ENCODE results near the gene LENG9. TPM values are rescaled to one million over a fixed set of nuclear protein-coding genes. Genes with fewer than 3 reads are reported as not detected.
A peak's percentile ranks its signal among the peaks of the same experiment; 100 is the strongest.

LENG9 gene
- total RNA-seq, 1 donor from 2014 or later, result 0.75 TPM

DNA sequence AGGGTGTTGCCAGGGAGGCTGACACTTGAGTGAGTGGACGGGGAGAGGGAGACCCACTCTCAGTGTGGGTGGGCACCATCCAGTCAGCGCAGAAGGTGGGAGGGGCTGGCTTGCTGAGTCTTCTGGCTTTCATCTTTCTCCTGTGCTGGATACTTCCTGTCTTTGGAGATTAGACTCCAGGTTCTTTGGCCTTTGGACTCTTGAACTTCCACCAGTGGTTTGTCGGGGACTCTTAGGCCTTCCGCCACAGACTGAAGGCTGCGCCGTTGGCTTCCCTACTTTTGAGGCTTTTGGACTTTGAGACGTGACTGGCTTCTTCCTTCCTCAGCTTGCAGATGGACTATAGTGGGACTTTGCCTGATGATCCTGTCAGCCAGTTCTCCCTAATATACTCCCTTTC, 18.8 kb downstream of the LENG9 start:
- H3K4me3 ChIP-seq (ENCODE audit: low read depth, low read length), result no peak overlapping the region
- no peak for DNase-seq (ENCODE audit: low read depth)
- TF ChIP-seq, protein P1, sequence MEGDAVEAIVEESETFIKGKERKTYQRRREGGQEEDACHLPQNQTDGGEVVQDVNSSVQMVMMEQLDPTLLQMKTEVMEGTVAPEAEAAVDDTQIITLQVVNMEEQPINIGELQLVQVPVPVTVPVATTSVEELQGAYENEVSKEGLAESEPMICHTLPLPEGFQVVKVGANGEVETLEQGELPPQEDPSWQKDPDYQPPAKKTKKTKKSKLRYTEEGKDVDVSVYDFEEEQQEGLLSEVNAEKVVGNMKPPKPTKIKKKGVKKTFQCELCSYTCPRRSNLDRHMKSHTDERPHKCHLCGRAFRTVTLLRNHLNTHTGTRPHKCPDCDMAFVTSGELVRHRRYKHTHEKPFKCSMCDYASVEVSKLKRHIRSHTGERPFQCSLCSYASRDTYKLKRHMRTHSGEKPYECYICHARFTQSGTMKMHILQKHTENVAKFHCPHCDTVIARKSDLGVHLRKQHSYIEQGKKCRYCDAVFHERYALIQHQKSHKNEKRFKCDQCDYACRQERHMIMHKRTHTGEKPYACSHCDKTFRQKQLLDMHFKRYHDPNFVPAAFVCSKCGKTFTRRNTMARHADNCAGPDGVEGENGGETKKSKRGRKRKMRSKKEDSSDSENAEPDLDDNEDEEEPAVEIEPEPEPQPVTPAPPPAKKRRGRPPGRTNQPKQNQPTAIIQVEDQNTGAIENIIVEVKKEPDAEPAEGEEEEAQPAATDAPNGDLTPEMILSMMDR (IDR thresholded peaks at IDR 0.05; ENCODE audit: insufficient read depth, low read length, poor library complexity, severe bottlenecking), result no peak
- H3K27me3 ChIP-seq (ENCODE audit: control insufficient read depth, insufficient read depth, low read length), result no peaks in the 10 kb centered on the region
- H3K36me3 ChIP-seq (ENCODE audit: control insufficient read depth, insufficient read depth, low read length), result peaks cover 1% of the 10 kb centered on the region

DNA sequence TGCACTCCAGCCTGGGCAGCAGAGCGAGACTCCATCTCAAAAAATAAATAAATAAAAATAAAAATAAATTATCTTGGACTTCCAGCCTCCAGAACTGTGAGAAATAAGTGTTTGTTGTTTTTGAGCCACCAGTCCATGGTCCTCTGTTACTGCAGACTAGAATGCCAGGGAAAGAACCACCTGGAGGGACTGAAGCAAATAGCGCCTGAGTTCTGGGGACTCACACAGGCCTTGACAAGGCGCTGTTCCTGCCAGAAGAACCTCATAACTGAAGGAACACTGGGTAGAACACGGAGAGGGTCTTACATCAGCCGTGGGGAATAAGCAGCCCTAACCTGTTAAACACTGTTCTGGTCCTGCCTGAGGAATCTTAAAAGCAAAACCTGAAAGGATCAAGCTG, 22.9 kb downstream of the LENG9 start:
- H3K27me3 ChIP-seq (ENCODE audit: control insufficient read depth, insufficient read depth, low read length), result no peaks in the 10 kb centered on the region
- TF ChIP-seq, protein P1 (IDR thresholded peaks at IDR 0.05; ENCODE audit: insufficient read depth, low read length, poor library complexity, severe bottlenecking), result no peak
- no peak overlapping the region for H3K4me3 ChIP-seq (ENCODE audit: low read depth, low read length)
- H3K36me3 ChIP-seq (ENCODE audit: control insufficient read depth, insufficient read depth, low read length), result no peaks in the 10 kb centered on the region
- DNase-seq (ENCODE audit: low read depth), result no peak

DNA sequence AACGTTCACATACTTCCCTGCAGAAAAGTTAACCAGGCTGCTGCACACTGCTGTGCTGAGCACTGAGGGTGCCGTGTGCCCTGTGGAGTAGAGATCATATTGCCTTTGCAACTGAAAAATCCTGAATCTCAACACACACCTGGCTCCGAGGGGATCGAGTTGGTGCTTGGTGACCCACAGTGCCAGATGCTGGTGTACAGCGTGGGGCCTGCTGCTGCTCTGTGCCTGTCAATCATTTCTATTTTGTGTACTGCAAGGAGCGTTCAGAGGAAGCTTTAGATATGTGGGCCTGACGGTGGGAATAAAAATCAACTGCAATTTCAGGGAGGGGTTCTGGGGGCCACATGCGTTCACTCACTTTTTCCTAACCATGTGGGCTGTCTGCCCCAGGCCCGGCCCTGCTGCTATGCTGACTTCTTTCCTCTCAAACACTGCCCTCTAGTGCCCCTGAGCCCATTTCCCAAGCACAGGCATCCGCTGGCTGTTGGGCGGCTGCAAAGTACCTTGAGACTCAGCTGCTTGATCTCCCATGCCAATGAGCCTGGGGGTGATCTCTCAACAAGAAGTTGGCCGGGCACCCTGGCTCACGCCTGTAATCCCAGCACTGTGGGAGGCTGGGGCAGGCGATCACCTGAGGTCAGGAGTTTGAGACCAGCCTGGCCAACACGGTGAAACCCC, 24.3 kb downstream of the LENG9 start:
- no peak for DNase-seq (ENCODE audit: low read depth)
- TF ChIP-seq, protein P1 (IDR thresholded peaks at IDR 0.05; ENCODE audit: insufficient read depth, low read length, poor library complexity, severe bottlenecking), result peak; percentile 63
- no peaks in the 10 kb centered on the region for H3K36me3 ChIP-seq (ENCODE audit: control insufficient read depth, insufficient read depth, low read length)
- no peak overlapping the region for H3K4me3 ChIP-seq (ENCODE audit: low read depth, low read length)
- H3K27me3 ChIP-seq (ENCODE audit: control insufficient read depth, insufficient read depth, low read length), result no peaks in the 10 kb centered on the region

DNA sequence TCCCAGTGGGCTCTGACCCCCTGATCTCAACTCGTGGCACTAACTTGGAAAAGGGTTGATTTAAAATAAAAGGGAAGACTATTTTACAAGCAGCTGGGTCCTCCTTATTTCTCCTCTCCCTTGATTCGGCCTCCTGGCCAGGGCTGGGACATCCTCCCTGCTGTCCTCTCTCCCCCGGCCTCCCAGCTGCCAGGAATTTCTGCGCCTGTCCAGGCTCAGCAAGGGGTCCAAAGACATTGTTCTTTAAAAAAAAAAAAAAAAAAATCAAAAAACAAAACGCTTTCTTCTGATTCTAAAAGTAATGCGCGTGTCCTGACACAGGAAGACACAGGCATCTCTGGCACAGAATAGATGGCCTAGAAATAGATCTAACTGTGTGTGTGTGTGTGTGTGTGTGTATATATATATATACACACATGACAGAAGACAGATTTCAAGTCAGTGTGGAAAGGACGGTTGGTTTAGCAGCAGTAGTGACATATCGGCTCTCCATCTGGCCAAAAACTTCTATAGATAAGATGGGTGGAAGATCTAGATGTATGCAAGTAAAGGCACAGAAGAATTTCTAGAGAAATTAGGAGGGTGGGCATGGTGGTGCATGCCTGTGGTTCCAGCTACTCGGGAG, 26.8 kb downstream of the LENG9 start:
- no peak for DNase-seq (ENCODE audit: low read depth)
- Histone ChIP-seq H3K36me3 (ENCODE audit: control insufficient read depth, insufficient read depth, low read length) (no peaks in the 10 kb centered on the region), H3K4me3 (ENCODE audit: low read depth, low read length) (no peak overlapping the region), H3K27me3 (ENCODE audit: control insufficient read depth, insufficient read depth, low read length) (peaks cover 4% of the 10 kb centered on the region)
- TF ChIP-seq, protein P1 (IDR thresholded peaks at IDR 0.05; ENCODE audit: insufficient read depth, low read length, poor library complexity, severe bottlenecking), result no peak

DNA sequence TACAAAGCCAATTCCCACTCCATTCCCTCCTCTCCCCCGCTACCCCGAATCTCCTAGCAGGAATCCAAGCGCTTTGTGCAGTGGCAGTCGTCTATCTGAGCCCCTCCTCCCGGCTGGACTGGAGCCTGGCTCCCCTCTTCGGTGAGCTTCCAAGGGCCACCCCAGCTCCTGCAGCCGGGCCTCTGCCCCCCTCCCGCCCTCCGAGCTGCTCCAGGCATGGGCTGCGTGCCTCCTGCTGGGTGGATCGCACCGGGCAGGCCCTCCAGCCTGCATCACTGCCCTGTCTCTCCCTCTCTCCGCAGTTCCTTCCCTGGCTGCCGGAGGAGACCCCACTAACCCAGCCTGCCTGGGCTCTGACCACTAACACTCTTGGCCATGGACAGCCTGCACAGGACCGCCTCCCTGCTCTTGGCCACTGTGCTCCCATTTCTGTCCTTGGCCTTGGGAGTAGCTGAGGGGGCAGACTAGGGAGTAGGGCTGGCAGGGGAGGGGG, 27.5 kb downstream of the LENG9 start:
- no peak for DNase-seq (ENCODE audit: low read depth)
- TF ChIP-seq, protein P1 (IDR thresholded peaks at IDR 0.05; ENCODE audit: insufficient read depth, low read length, poor library complexity, severe bottlenecking), result no peak
- peaks cover 4% of the 10 kb centered on the region for H3K27me3 ChIP-seq (ENCODE audit: control insufficient read depth, insufficient read depth, low read length)
- H3K36me3 ChIP-seq (ENCODE audit: control insufficient read depth, insufficient read depth, low read length), result no peaks in the 10 kb centered on the region
- H3K4me3 ChIP-seq (ENCODE audit: low read depth, low read length), result no peak overlapping the region
